AG04450 (cell line): ENCODE results near the gene NCKAP5L. TPM values are rescaled to one million over a fixed set of nuclear protein-coding genes. Genes with fewer than 3 reads are reported as not detected.
"Not testable (repeated sequence)": the region's sequence is repeated elsewhere in the genome, so short reads cannot be mapped to it uniquely, and the experiment has no call there.

Source experiments
- CTCF ChIA-PET: fragments of 300-600, 350-600 bp; formaldehyde crosslinking; extraction: SDS; loops from one replicate; lab custom pipeline; 2022; ENCODE audit warnings: antibody characterized with exemption, inconsistent platforms; lab: Charles Lee
- POLR2A ChIA-PET: fragments of 350-600 bp; formaldehyde crosslinking; extraction: SDS; loops from one replicate; lab custom pipeline; 2021; ENCODE audit warnings: antibody characterized with exemption, inconsistent platforms; lab: Yijun Ruan, JAX
- DNase-seq: peaks from one replicate; pipeline ENCODE4 v3.0.0-alpha.2; 2011; ENCODE audit warnings: low read depth, low spot score
- H3K27ac ChIP-seq: one replicate; pipeline ENCODE4 v1.5.1; 2012; ENCODE audit warnings: low read depth, low read length, control low read depth
- H3K27me3 ChIP-seq: one replicate; pipeline ENCODE4 v1.6.0; 2012; ENCODE audit warnings: low read length; ENCODE audit not compliant: control insufficient read depth, insufficient read depth
- H3K4me3 ChIP-seq: 2 replicates; pipeline ENCODE4 v1.5.1; 2011; ENCODE audit warnings: mild to moderate bottlenecking, low read depth, low read length, control low read depth
- H3K9me3 ChIP-seq: 2 replicates; pipeline ENCODE4 v1.5.1; 2012; ENCODE audit warnings: low read length; ENCODE audit not compliant: control insufficient read depth, insufficient read depth
- polyA plus RNA-seq: library from polyadenylated mRNA; depleted of rRNA; stranded (reverse); fragments of >200 nt; gene quantifications from 2 replicates; pipeline ENCODE4 v1.2.3, GENCODE V29; 2011
- TF ChIP-seq, protein P1 (sequence below): IDR thresholded peaks from 2 replicates; pipeline ENCODE4 v1.5.1; 2011; ENCODE audit warnings: low read depth, low read length, control low read depth, inconsistent platforms

The NCKAP5L gene
- polyA plus RNA-seq, 1 experiment: 5.6 TPM

DNA sequence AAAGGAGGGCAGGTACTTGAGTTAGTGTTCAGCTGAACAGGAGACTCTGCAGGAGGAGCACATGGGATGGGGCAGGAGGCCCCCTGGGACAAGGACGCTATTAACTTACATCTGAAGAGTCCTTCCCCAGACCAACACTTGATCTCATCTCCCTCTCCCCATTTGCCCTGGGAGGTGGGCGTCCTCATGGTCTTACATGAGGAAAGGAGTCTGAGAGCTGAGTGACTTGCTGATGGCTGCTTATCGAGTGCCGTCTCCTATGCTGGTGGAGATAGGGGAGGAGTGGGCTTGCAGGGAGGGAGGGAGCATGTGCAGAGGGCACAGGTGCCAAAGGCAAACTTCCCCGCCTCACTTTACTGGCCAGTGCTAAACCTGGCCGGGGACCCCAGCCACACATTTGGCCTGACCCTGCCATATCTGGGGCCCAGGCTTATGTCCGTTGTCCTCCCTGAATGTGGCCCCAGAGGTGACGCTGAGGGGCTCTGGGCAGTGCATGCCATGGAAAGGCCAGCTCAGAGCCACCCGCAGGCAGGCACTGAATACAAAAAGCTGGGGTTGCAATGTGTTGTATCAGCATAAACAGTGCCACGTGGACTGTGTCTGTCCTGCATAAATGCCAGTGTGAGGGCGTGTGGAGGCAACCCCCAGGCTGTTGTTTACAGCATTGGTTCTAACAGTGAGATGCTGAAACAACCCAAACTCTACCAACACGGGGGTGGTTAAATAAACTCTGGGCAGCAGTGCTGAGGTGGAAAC is 46.1 kb upstream of the NCKAP5L start:
- ChIA-PET CTCF (no interaction called here), POLR2A (no interaction called here)
- TF ChIP-seq, protein P1, sequence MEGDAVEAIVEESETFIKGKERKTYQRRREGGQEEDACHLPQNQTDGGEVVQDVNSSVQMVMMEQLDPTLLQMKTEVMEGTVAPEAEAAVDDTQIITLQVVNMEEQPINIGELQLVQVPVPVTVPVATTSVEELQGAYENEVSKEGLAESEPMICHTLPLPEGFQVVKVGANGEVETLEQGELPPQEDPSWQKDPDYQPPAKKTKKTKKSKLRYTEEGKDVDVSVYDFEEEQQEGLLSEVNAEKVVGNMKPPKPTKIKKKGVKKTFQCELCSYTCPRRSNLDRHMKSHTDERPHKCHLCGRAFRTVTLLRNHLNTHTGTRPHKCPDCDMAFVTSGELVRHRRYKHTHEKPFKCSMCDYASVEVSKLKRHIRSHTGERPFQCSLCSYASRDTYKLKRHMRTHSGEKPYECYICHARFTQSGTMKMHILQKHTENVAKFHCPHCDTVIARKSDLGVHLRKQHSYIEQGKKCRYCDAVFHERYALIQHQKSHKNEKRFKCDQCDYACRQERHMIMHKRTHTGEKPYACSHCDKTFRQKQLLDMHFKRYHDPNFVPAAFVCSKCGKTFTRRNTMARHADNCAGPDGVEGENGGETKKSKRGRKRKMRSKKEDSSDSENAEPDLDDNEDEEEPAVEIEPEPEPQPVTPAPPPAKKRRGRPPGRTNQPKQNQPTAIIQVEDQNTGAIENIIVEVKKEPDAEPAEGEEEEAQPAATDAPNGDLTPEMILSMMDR: no peak
- Histone ChIP-seq H3K27ac (no peak overlapping the region), H3K9me3 (no peaks in the 10 kb centered on the region), H3K27me3 (no peaks in the 10 kb centered on the region), H3K4me3 (no peak overlapping the region)
- DNase-seq: no peak

DNA sequence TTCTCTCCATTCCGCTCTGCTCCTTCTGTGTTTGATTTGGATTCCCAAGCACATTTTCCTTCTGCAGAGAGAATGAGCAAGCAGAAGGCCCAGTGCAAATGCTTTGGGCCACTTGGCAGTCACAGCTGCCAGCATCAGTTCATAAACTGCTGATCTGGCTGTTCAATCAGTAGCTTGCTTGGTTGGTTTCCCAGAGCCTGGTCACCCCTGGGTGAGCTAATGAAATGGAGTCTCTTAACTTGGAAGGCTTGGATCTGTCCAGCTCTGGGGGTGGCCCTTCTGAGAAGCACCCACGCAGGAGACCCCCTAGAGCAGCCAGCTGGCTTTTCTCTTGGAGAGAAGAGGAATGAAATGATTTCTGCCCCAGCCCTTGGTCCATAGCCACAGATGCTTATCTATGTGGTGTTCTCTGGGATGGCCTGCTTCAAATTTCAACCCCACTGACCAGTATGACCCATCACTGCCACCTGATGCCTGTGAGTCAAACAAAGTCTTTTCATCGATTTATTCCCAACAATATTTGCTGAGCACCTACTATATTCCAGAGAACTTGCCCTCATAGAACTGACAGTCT is 45.2 kb upstream of the NCKAP5L start:
- TF ChIP-seq, protein P1: no peak
- Histone ChIP-seq H3K9me3 (no peaks in the 10 kb centered on the region), H3K4me3 (no peak overlapping the region), H3K27me3 (no peaks in the 10 kb centered on the region), H3K27ac (no peak overlapping the region)
- ChIA-PET POLR2A (interaction anchor here (0.9 kb wide), 1 partner anchor 211 kb away, joined by 3 read pairs; no protein-coding TSS in a partner anchor), CTCF (no interaction called here)
- no peak for DNase-seq

DNA sequence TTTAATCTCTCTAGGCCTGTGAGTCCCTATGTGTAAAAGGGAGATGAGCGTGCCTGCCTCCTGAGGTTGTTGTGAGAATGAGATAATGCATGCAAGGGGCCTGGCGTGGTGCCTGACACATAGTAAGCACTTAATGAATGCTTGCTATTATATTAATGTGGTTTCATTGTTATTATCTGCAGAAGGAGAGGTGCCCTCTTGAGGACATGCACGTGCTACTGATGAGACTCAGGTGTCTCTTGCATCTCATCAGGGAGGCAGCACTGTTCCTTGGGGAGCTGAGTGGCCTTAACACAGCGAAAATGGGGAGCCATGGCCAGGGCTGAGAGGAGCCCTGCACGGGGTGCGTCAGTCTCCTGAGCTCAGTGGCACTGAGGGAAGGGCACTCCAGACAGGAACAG is 44.6 kb upstream of the NCKAP5L start:
- Histone ChIP-seq H3K27me3 (no peaks in the 10 kb centered on the region), H3K4me3 (no peak overlapping the region), H3K27ac (no peak overlapping the region), H3K9me3 (no peaks in the 10 kb centered on the region)
- ChIA-PET CTCF (no interaction called here), POLR2A (interaction anchor here (0.9 kb wide), 1 partner anchor 212 kb away, joined by 3 read pairs; no protein-coding TSS in a partner anchor)
- peak; percentile 10 for DNase-seq
- TF ChIP-seq, protein P1: no peak

DNA sequence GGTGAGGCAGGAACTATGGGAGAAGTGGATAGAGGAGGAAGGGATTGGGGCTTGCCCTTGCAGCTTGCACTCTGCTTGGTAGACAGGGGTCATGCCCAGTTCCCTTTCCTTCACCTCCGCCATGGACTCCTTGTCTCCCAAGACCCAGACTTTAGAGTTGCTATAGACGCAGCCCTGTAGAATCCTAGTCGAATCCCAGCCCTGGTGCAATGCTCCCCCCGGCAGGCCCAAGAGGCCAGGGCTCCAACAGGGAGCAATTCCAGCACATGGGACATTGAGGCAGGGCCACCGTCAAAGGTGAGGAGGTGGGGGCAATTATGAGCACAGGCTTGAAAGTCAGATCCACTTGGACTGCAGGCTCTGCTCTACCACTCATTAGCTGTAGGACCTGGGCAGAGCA is 44.2 kb upstream of the NCKAP5L start:
- H3K27ac ChIP-seq: no peak overlapping the region
- DNase-seq: no peak
- ChIA-PET CTCF (interaction anchor here (1.0 kb wide), 1 partner anchor 95 kb away, joined by 3 read pairs; no protein-coding TSS in a partner anchor), POLR2A (interaction anchor here (0.9 kb wide), 1 partner anchor 212 kb away, joined by 3 read pairs; no protein-coding TSS in a partner anchor)
- TF ChIP-seq, protein P1: no peak
- H3K9me3 ChIP-seq: no peaks in the 10 kb centered on the region
- H3K4me3 ChIP-seq: no peak overlapping the region
- no peaks in the 10 kb centered on the region for H3K27me3 ChIP-seq

DNA sequence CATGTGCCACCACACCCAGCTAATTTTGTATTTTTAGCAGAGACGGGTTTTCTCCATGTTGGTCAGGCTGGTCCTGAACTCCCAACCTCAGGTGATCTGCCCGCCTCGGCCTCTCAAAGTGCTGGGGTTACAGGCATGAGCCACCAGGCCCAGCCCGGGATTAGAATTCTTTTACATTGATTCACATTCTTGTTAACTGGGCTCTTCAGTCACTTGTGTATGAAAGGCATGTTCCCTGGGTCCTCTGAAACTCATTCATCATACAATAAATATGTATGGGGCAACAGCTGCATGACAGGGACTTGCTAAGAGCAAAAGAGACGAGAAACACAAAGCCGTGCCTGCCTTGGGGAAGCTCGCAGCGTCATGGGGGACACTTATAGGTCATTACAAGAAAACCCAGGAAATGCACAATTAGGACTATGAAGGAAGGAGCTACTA is 43.6 kb upstream of the NCKAP5L start:
- POLR2A ChIA-PET, H3K4me3 ChIP-seq, H3K27me3 ChIP-seq, H3K9me3 ChIP-seq, DNase-seq, H3K27ac ChIP-seq: not testable (repeated sequence)
- CTCF ChIA-PET: interaction anchor here (1.0 kb wide), 1 partner anchor 96 kb away, joined by 3 read pairs; no protein-coding TSS in a partner anchor
